Renal cortex interstitium (tissue), 3 donors: ENCODE data around the gene SLC25A14. TPM values are rescaled to one million over a fixed set of nuclear protein-coding genes. Genes with fewer than 3 reads are reported as not detected.

ENCODE experiments used
- polyA plus RNA-seq, 3 donors: library from polyadenylated mRNA; unstranded; fragments of 120-200 nt; gene quantifications; one replicate each; pipeline ENCODE4 v1.2.1, GENCODE V29; 2013; ENCODE audit not compliant: insufficient read length in 3 of 3

SLC25A14 gene
- polyA plus RNA-seq, 3 donors, result 21.7 to 31.5 (median 22.2) TPM

Other genes starting within 250 kb of the SLC25A14 start
- 10 to 100 TPM; 11.7 to 13.9 (median 12.8) TPM for gene ELF4, start 229.4 kb upstream of the SLC25A14 start, polyA plus RNA-seq
- 10 to 100 TPM; 77.4 to 98.5 (median 84.6) TPM for gene AIFM1, start 174.1 kb upstream of the SLC25A14 start, polyA plus RNA-seq
- gene RAB33A, start 168.0 kb upstream of the SLC25A14 start, polyA plus RNA-seq, result under 1 TPM; 0.44 to 0.78 (median 0.70) TPM
- gene ZNF280C, start 71.0 kb upstream of the SLC25A14 start, polyA plus RNA-seq, result 1 to 10 TPM; 6.0 to 8.0 (median 7.3) TPM
- gene GPR119, start 45.8 kb downstream of the SLC25A14 start, polyA plus RNA-seq, result not detected
- gene RBMX2, start 62.1 kb downstream of the SLC25A14 start, polyA plus RNA-seq, result 10 to 100 TPM; 33.3 to 41.6 (median 34.0) TPM